IPS-NIHi7 (cell line): ENCODE measurements around the gene ZNF644.
"Not testable (repeated sequence)": the region's sequence is repeated elsewhere in the genome, so short reads cannot be mapped to it uniquely, and the experiment has no call there.

Experiments
- DNase-seq: peaks from one replicate; pipeline ENCODE4 v3.0.0; 2012; ENCODE audit warnings: mixed read lengths; ENCODE audit errors: extremely low spot score

ZNF644 gene

DNA sequence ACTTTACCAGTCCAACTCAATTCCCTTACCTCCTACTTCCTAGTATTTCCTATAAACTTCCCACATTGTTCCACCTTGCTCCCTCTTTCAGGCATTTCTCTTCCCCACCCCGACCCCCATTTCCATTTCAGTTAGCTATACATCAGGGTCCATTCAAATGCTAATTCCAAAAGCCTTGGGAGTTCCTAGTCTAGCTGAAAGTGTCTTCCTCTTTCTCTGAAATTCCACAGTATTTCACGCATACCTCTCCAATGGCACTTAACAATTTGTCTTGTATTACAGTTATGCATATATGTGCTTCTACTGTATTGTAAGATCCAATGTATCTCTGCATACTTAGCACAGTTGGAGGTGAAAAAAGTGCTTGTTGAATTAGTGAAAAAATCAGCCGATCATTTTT lies 94.9 kb downstream of the ZNF644 start:
- DNase-seq, result peak; percentile 36

DNA sequence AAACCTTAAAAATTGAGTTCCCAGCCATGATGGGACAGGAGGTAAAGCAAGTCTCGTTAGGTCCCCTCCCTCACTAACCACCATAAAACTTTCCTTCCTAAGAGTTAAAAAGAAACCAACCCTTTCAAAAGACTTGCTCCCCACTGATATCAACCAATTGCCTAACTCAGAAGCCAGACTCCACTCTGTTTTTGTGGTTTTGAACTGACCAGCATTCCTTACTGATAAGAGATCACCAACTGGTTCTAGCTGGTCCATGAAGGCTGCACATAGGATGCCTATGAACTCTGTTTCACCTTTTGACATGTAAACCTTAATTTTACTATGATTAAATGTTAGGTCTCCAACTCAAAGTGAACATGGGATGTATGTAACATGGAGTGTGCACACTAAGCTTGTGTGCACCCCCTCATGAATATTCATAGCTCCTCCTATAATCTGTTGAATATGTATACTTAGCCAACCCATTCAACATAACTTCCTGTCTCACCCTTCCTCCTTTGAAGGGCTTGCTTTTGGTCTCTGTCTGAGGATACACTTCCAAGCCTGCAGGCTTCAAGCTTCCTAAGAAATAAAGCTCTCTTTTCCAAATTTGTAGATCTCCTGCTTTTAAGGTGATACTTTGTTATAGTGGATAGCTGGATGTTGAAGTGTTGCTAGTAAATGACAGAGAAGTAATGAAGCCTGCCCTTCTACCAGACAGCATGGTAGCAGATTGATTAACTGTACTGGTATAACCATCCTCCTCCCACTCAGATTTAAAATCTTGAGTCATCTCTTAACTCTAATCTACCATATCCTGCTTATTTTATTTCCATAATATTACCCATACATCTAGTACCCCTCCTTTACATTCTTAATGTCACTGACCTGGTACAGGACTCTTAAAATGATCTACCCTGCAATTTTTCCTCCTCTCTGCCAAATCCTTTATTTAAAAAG lies 95.6 kb downstream of the ZNF644 start:
- DNase-seq, result no peak

DNA sequence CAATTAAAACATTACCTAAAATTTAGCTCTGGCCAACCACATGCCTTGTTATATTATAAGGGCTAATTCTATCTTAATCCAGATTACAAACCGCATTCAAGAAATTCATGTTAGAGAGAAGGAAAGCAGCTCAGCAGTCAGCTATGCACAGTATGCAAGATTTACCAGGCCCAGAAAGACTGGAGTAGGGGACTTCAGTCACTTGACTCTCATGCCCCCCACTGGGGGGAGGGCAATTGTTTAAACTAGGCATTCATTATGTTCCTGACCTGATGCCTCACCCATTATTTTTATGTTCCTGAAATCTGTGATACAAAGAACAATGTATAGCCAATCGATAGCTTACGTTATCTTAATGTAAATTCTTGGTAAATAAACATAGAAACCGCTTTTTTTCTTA lies 96.9 kb downstream of the ZNF644 start:
- peak; percentile 50 for DNase-seq

DNA sequence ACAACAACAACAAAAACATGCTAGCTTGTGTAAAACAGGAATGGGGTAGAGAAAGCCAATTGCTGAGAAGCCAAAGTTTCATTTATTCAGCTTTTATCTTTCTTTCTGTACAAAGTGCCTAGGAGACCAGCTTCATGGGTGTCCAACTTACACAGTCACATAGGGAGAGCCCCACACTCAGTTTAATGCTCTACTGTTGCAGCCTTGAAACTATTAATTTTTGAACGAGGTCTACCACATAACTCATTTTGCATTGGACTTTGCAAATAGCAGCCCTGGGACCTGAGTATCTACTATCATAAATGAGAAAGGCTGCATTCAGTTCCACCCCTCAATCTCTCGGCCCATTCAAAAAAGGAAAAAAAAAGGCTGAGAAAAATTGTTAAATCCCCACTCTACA lies 98.8 kb downstream of the ZNF644 start:
- DNase-seq, result no peak

DNA sequence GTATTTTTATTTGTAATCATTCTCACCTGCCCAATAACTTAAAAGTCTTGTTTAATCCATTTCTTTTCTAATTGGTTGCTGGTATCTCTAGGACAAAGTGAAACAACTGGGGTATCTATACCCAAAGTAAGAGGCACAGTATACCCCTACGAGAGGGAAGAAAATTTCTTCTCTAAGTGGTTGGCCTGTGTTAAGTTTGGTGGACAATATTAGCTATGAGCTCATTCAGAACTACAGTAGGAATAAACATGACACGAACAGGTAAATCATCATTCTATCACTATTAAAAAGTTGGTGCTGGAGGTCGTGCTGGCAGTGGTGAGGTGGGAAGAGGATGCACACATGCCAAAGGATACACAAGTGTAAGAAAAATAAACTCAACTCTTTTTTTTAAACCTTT lies 99.6 kb downstream of the ZNF644 start:
- no peak for DNase-seq

DNA sequence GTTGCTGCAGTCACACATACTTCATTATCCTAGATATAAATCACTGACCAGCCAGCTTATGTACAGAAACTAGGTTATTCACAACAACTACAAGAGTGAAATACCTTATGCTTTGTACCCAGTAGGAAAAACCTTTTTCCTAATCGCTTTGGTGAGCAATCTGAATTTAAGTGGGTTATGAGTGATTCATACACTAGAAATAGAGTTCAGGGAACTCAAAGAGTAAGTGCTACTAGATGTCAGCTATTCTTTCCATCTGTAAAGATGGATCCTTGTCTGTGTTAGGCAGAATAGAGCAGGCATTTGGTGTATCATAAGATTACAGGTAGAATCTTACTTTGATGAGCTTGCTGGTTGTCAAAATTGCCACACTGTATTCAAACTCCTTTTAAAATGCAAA lies 101.9 kb downstream of the ZNF644 start:
- DNase-seq, result no peak

DNA sequence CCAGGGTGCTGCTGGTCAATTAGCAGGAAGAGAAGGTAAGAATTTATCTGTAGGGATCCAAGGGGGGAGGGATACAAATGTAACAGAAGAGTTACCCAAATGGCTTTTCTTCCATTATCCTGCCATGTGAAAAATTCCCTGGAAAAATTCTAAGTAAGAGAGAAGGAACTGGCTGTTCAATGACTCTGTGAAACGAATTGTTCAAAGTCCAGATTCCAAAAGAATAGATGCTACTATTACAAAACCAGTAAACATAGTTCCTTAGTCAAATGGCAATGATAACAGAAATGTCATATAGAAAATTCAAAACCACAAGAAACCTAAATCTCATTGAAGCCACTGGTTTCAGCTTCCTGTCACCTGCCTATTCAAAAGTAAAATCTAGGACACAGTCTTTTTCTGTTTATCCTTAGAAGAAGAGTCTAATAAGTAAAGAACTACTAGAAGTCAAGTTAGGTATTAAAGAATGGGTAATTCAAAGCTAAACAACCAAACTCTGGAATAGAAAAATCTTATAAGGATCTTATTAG lies 102.6 kb downstream of the ZNF644 start:
- no peak for DNase-seq

DNA sequence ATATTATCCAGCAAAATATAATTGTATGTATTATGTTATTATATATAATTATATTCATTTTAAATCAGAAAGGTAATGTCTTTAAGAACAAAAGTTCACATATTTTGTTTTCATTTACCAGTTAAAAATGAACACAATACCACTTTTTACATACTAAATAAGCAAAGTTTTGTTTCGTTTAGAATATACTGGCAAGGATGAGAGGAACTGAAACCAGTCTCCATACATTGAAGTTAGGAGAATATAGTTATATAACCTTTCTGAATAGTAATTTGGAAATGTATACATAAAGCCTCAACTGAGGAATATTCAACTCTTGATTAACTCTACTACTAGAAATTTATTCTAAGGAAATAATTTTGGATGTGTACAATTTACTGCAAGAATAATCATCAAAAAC lies 110.5 kb downstream of the ZNF644 start:
- DNase-seq, result no peak

DNA sequence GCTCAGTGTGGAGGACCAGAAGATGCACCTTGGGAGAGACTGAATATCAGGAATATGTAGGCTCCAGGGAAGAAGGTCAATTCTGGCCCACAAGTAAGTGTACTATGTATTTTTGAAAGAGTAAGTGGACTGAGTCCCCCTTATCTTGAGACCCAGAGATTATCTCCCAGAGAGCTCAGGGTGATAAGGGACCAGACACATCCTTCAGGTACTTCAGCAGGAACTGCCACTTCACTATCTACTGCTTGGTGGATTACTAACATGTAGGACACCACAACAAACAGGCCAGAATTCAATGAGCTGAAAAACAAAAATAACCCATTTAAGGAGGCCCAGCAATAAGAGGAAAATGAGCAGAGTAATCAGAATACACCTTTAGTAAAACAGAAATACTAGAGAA lies 119.2 kb downstream of the ZNF644 start:
- no peak for DNase-seq

DNA sequence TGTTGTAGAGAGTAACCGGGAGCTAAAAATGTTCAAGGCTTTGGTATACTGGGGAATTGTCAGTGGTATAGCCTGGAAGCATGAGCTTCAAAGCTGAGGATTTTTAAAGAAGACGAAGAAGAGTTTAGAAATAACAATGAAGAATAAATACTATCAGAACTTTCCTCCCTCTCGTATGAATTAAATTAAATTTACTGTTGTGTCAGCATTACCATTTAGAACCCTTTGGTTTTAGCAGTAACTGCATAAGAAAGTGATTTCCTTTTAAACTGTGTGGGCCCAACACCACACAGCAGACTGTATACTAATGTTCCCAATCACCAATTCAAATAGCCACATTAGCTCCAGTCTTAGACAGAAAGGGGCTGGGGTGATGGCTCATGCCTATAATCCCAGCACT lies 122.6 kb downstream of the ZNF644 start:
- no peak for DNase-seq

DNA sequence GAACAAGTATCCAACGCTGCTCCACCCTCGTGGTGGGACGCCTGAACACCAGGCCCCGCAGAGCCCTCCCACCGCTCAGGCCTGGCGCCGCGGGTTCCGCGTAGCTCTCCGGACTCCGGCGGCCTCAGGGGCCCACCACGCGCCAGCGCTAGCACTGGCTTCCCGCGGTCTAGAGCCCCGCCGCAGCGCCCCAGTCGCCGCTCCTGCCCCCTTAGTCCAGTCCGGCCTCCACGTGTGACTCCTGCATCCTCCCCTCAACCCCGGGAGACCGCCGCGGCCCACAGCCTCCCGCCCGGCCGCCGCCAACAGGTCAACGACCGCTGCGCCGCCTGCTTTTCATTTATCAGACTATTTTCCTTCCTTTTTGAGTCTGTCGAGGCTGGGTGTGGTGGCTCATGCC lies 128.2 kb downstream of the ZNF644 start:
- DNase-seq, result not testable (repeated sequence)

DNA sequence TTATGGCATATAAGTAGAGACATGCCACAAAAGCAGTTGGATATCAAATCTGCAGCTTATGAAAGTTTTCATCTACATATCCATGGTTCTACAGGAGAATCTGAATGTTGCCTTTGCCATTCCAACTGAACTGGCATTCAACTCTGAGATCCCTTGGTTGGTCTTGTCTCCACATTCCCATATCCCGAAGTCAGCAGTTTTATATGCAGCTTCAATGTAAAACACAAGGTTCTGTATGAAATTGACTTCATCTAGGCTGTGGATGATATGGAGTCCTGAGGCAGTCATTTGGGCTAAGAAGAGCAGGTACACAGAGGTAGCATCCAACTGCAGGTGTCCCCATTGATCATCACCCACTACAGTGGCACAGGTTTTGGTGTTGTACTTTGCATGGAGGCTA lies 129.0 kb downstream of the ZNF644 start:
- DNase-seq, result not testable (repeated sequence)

DNA sequence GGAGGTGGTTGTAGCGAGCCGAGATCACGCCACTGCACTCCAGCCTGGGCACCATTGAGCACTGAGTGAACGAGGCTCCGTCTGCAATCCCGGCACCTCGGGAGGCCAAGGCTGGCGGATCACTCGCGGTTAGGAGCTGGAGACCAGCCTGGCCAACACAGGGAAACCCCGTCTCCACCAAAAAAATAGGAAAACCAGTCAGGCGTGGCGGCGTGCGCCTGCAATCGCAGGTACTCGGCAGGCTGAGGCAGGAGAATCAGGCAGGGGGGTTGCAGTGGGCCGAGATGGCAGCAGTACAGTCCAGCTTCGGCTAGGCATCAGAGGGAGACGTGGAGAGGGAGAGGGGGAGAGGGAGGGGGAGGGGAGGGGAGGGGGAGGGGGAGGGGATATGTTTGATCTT lies 129.6 kb downstream of the ZNF644 start:
- DNase-seq, result not testable (repeated sequence)

DNA sequence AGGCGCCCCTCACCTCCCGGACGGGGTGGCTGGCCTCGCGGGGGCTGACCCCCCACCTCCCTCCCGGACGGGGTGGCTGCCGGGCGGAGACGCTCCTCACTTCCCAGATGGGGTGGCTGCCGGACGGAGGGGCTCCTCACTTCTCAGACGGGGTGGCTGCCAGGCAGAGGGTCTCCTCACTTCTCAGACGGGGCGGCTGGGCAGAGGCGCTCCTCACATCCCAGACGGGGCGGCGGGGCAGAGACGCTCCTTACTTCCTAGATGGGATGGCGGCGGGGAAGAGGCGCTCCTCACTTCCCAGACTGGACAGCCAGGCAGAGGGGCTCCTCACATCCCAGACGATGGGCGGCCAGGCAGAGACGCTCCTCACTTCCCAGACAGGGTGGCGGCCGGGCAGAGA lies 130.1 kb downstream of the ZNF644 start:
- not testable (repeated sequence) for DNase-seq

DNA sequence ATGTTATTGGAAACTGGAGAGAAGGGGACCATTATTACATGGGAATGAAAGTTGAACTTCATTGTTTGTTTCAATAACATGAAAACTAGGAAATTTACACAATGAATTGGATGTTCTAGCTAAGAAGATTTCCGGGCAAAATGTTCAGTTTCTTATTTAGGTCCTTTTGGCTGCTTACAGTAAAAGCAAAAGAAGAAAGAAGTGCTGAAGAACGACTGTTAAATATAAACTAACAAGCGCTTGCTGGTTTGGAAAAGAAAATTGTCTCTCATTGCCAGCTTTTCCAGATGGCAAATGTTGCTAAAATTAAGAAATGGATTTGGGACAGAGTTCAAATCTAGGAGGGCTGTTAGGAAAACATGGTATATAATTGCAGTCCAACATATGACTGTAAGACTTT lies 139.6 kb downstream of the ZNF644 start:
- DNase-seq, result no peak

DNA sequence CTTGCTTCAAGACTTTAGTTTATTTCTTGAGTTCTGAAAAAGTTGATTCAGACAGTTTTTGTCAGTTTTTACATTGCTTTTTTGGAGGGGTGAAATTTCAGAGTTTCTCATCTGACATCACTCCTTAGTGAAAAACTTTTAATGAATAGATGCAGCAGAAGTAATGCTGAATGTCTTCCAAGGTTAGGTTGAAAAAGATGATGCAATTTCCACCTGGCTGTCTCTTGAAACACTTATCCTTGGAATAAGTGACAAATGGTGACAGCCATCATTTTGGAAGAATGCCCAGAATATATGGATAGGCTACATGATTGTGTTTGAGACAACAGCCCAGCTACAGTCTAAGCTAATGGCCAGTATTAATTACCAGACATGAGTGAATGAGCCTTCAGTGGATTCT lies 140.8 kb downstream of the ZNF644 start:
- no peak for DNase-seq

DNA sequence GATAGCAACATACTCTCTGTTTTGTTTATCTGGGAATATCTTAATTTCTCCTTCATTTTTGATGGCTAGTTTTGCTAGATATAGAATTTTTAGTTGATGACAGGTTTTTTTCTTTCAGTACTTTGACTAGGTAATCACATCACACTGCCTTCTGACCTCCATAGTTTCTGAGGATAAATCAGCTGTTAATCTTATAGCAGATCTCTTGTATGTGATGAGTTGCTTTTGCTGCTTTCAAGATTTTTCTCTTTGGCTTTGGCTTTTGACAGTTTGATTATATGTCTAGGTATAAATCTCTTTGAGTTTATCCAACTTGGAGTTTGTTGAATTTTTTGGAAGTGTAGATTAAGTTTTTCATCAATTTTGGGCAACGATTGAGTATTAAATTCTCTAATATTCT lies 142.6 kb downstream of the ZNF644 start:
- DNase-seq, result no peak

DNA sequence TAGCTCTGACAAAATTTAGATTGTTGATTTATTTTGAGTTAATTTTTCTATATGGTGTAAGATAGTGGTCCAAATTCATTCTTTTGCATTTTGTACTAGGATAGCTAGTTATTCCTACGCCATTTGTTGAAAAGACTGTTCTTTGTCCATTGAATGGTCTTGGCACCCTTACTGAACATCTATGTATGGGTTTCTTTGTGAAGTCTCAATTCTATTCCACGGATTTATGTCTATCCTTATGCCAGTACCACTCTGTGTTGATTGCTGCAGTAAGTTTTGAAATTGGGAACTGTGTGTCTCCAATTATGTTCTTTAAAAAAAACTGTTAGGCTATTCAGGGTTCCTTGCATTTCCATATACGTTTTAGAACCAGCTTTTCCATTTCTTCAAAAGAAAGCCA lies 145.7 kb downstream of the ZNF644 start:
- DNase-seq, result no peak
